A673 (cell line): ENCODE measurements around the gene B4GALNT4. TPM values are rescaled to one million over a fixed set of nuclear protein-coding genes. Genes with fewer than 3 reads are reported as not detected.
"Not testable (repeated sequence)": the region's sequence is repeated elsewhere in the genome, so short reads cannot be mapped to it uniquely, and the experiment has no call there.

Experiments used
- BruUV-seq: library from RNA; stranded (reverse); fragments of 400-500 nt; replicated peaks from 2 replicates; lab custom pipeline; 2021; lab: Mats Ljungman, UMichigan
- CTCF ChIA-PET: fragments of 300-600 bp; sonication (Branson Sonifier 250); formaldehyde crosslinking; loops from one replicate; lab custom pipeline; 2022; ENCODE audit warnings: antibody characterized with exemption; lab: Charles Lee
- POLR2A ChIA-PET: fragments of 300-600 bp; sonication (Branson Sonifier 250); formaldehyde crosslinking; loops from one replicate; lab custom pipeline; 2022; ENCODE audit warnings: antibody characterized with exemption; ENCODE audit not compliant: low non-redundant PET; lab: Charles Lee
- DNase-seq: peaks from one replicate; pipeline ENCODE4 v3.0.0-alpha.2; 2015; ENCODE audit warnings: low spot score
- H3K27ac ChIP-seq: fragments of 200-600 bp; sonication (generic); 2 replicates; pipeline ENCODE4 v1.5.1; 2016; ENCODE audit warnings: mixed run types, low read depth, mild to moderate bottlenecking, mixed read lengths, antibody characterized with exemption, low read length; ENCODE audit not compliant: poor library complexity, severe bottlenecking
- H3K27me3 ChIP-seq: fragments of 200-600 bp; sonication (generic); replicated peaks from 2 replicates; pipeline ENCODE4 v1.6.1; 2017; ENCODE audit warnings: mixed run types, low read depth, mild to moderate bottlenecking, mixed read lengths, antibody characterized with exemption, low read length; ENCODE audit not compliant: insufficient read depth, poor library complexity
- H3K36me3 ChIP-seq: fragments of 200-600 bp; sonication (generic); 2 replicates; pipeline ENCODE4 v1.6.1; 2016; ENCODE audit warnings: mixed run types, mild to moderate bottlenecking, mixed read lengths, antibody characterized with exemption, low read length; ENCODE audit not compliant: insufficient read depth, poor library complexity, severe bottlenecking
- H3K4me1 ChIP-seq: fragments of 200-600 bp; sonication (generic); 2 replicates; pipeline ENCODE4 v1.6.1; 2017; ENCODE audit warnings: mixed run types, mild to moderate bottlenecking, mixed read lengths, antibody characterized with exemption, low read length; ENCODE audit not compliant: insufficient read depth, poor library complexity, severe bottlenecking
- H3K4me3 ChIP-seq: fragments of 200-600 bp; sonication (generic); 2 replicates; pipeline ENCODE4 v1.5.1; 2016; ENCODE audit warnings: low read depth, mixed run types, mild to moderate bottlenecking, mixed read lengths, low read length; ENCODE audit not compliant: poor library complexity, severe bottlenecking
- H3K9me3 ChIP-seq: fragments of 200-600 bp; sonication (generic); 2 replicates; pipeline ENCODE4 v1.6.1; 2016; ENCODE audit warnings: mixed run types, low read depth, mild to moderate bottlenecking, mixed read lengths, antibody characterized with exemption, low read length; ENCODE audit not compliant: poor library complexity, severe bottlenecking
- EZH2 ChIP-seq: fragments of 200-600 bp; sonication (generic); IDR thresholded peaks from 2 replicates; pipeline ENCODE4 v1.6.1; 2017; ENCODE audit warnings: borderline replicate concordance, low read depth, mild to moderate bottlenecking, mixed read lengths, antibody characterized with exemption, low read length; ENCODE audit not compliant: poor library complexity, severe bottlenecking
- intact Hi-C: fragments of 100-400 bp; cut with micrococcal nuclease; formaldehyde crosslinking; loops from one replicate; pipeline ENCODE4 v1.10.0; 2022; ENCODE audit not compliant: unreplicated experiment
- total RNA-seq: library from RNA; stranded (reverse); gene quantifications from 2 replicates; pipeline ENCODE4 v1.2.3, GENCODE V29; 2021
- TF ChIP-seq, protein P1 (sequence below): fragments of 300-800, 200-600 bp; sonication (generic); conservative IDR thresholded peaks from 2 replicates; pipeline ENCODE4 v1.5.1; 2017; ENCODE audit warnings: low read depth, mild to moderate bottlenecking, antibody characterized with exemption, low read length, moderate library complexity, mixed read lengths

The B4GALNT4 gene
- total RNA-seq, 1 experiment from 2014 or later = 19.0 TPM

DNA sequence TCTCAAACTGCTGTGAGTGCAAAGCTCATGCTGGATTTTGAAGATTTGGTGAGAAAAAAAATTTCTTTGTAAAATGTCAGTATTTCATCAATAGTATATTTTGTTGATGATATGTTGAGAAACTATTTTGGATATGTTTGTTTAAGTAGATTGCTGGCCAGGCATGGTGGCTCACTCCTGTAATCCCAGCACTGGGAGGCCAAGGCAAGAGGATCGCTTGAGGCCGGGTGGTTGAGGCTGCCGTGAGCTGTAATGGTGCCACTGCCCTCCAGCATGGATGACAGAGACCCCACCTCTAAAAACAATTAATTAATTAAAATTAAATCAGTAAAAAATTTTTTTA is 41.7 kb upstream of the B4GALNT4 start:
- peaks cover 5% of the 10 kb centered on the region for H3K4me1 ChIP-seq
- intact Hi-C loops = no loop called here
- no peaks in the 10 kb centered on the region for H3K27me3 ChIP-seq
- CTCF ChIA-PET = no interaction called here
- POLR2A ChIA-PET = no interaction called here
- BruUV-seq = no TSS peak
- TF ChIP-seq EZH2 = no peak
- TF ChIP-seq, protein P1, sequence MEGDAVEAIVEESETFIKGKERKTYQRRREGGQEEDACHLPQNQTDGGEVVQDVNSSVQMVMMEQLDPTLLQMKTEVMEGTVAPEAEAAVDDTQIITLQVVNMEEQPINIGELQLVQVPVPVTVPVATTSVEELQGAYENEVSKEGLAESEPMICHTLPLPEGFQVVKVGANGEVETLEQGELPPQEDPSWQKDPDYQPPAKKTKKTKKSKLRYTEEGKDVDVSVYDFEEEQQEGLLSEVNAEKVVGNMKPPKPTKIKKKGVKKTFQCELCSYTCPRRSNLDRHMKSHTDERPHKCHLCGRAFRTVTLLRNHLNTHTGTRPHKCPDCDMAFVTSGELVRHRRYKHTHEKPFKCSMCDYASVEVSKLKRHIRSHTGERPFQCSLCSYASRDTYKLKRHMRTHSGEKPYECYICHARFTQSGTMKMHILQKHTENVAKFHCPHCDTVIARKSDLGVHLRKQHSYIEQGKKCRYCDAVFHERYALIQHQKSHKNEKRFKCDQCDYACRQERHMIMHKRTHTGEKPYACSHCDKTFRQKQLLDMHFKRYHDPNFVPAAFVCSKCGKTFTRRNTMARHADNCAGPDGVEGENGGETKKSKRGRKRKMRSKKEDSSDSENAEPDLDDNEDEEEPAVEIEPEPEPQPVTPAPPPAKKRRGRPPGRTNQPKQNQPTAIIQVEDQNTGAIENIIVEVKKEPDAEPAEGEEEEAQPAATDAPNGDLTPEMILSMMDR = no peak
- H3K4me3 ChIP-seq = no peak overlapping the region
- H3K27ac ChIP-seq = no peak overlapping the region
- H3K9me3 ChIP-seq = no peaks in the 10 kb centered on the region
- DNase-seq = no peak
- no peaks in the 10 kb centered on the region for H3K36me3 ChIP-seq

DNA sequence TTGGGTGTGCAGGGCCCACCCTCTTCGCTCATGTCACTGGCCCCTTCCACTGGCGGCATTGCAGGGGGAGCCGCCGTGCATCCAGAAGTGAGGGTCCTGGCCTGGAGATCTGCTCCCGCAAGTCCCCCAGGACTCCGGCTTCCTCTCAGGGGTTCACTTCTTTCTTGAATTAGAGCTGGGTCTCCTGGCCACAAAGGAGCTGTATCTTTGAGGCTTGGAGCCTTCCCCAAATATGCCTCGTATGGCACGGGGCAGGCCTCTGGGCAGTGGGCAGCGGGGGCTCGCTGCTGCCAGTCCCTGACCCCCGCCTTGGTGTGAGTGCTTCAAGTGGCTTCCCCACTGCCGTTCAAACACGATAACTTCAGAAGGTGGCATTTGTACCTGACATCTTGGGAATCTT is 41.3 kb upstream of the B4GALNT4 start:
- BruUV-seq = no TSS peak
- DNase-seq = no peak
- H3K27ac ChIP-seq = no peak overlapping the region
- H3K36me3 ChIP-seq = no peaks in the 10 kb centered on the region
- intact Hi-C loops = no loop called here
- no peaks in the 10 kb centered on the region for H3K9me3 ChIP-seq
- TF ChIP-seq, protein P1 = no peak
- no peak for TF ChIP-seq EZH2
- ChIA-PET CTCF (no interaction called here), POLR2A (no interaction called here)
- no peak overlapping the region for H3K4me3 ChIP-seq
- no peaks in the 10 kb centered on the region for H3K27me3 ChIP-seq
- peaks cover 5% of the 10 kb centered on the region for H3K4me1 ChIP-seq

DNA sequence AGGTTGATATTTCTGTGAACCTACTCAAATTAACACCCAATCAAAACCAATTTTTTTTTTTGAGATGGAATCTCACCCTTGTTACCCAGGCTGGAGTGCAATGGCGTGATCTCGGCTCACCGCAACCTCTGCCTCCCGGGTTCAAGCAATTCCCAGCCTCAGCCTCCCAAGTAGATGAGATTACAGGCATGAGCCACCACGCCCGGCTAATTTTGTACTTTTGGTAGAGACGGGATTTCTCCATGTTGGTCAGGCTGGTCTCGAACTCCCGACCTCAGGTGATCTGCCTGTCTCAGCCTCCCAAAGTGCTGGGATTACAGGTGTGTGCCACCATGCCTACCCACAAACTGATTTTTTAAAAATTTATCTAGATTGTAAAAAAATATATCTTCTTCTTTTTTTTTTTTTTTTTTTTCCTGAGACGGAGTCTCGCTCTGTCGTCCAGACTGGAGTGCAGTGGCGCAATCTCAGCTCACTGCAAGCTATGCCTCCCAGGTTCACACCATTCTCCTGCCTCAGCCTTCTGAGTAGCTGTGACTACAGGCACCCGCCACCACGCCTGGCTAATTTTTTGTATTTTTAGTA is 40.7 kb upstream of the B4GALNT4 start:
- H3K27ac ChIP-seq, H3K9me3 ChIP-seq, H3K4me3 ChIP-seq, H3K36me3 ChIP-seq, CTCF ChIA-PET, POLR2A ChIA-PET, intact Hi-C loops, H3K27me3 ChIP-seq, DNase-seq, H3K4me1 ChIP-seq, BruUV-seq: not testable (repeated sequence)

GRCh38 chr11:329886-330253 is 39.4 kb upstream of the B4GALNT4 start:
- ChIA-PET CTCF (no interaction called here), POLR2A (no interaction called here)
- no peaks in the 10 kb centered on the region for H3K27me3 ChIP-seq
- no peaks in the 10 kb centered on the region for H3K9me3 ChIP-seq
- peaks cover 10% of the 10 kb centered on the region for H3K4me1 ChIP-seq
- H3K27ac ChIP-seq = no peak overlapping the region
- no TSS peak for BruUV-seq
- DNase-seq = no peak
- no peak overlapping the region for H3K4me3 ChIP-seq
- intact Hi-C loops = no loop called here
- H3K36me3 ChIP-seq = no peaks in the 10 kb centered on the region
- no peak for TF ChIP-seq EZH2
- TF ChIP-seq, protein P1 = no peak
